Common myeloid progenitor, CD34-positive (primary cell): ENCODE results near the gene ZBTB8B.
"Not testable (repeated sequence)": the region's sequence is repeated elsewhere in the genome, so short reads cannot be mapped to it uniquely, and the experiment has no call there.

ENCODE experiments used
- CTCF ChIA-PET: fragments of 350-600 bp; sonication (Branson Sonifier 250); formaldehyde crosslinking; loops from one replicate; lab custom pipeline; 2021; ENCODE audit warnings: antibody characterized with exemption; lab: Charles Lee
- POLR2A ChIA-PET: fragments of 350-600 bp; sonication (Branson Sonifier 250); formaldehyde crosslinking; loops from one replicate; lab custom pipeline; 2021; ENCODE audit warnings: antibody characterized with exemption; lab: Charles Lee
- DNase-seq, 3 donors: peaks; one replicate each; pipeline versions ENCODE4 v3.0.0 to v3.0.0-alpha.2; 2013
- H3K27ac ChIP-seq, 2 experiments: 1 replicate in 1 of 2; 2 replicates in 1 of 2; pipeline ENCODE4 v1.7.0; 2013; ENCODE audit warnings: inconsistent platforms in 2 of 2, low read length in 2 of 2, mild to moderate bottlenecking in 2 of 2, low read depth in 1 of 2, moderate library complexity in 1 of 2; ENCODE audit not compliant: severe bottlenecking in 2 of 2, insufficient read depth in 1 of 2, poor library complexity in 1 of 2
- H3K27me3 ChIP-seq, 5 experiments: replicated peaks in 2 of 5; 1 replicate in 3 of 5; 2 replicates in 2 of 5; pipeline versions ENCODE4 v1.6.1 to v1.7.0; 2013; ENCODE audit warnings: low read length in 4 of 5, mild to moderate bottlenecking in 2 of 5, moderate library complexity in 2 of 5, inconsistent platforms in 1 of 5; ENCODE audit not compliant: insufficient read depth in 5 of 5, control insufficient read depth in 4 of 5
- H3K36me3 ChIP-seq, 4 experiments: 1 replicate in 2 of 4; 2 replicates in 2 of 4; pipeline versions ENCODE4 v1.6.1 to v1.7.0; 2013; ENCODE audit warnings: low read length in 3 of 4, control low read depth in 1 of 4, mild to moderate bottlenecking in 1 of 4; ENCODE audit not compliant: control insufficient read depth in 4 of 4, insufficient read depth in 4 of 4
- H3K4me1 ChIP-seq, 4 experiments: 1 replicate in 3 of 4; 2 replicates in 1 of 4; pipeline versions ENCODE4 v1.6.1 to v1.7.1; 2013; ENCODE audit warnings: low read length in 3 of 4, mild to moderate bottlenecking in 3 of 4, control low read depth in 1 of 4, inconsistent platforms in 1 of 4, moderate library complexity in 1 of 4; ENCODE audit not compliant: control insufficient read depth in 4 of 4, insufficient read depth in 4 of 4; ENCODE audit errors: control extremely low read depth in 1 of 4
- H3K4me3 ChIP-seq, 7 experiments: 1 replicate in 4 of 7; 2 replicates in 3 of 7; pipeline versions ENCODE4 v1.5.1 to v1.7.0; 2013; ENCODE audit warnings: mild to moderate bottlenecking in 7 of 7, low read length in 6 of 7, moderate library complexity in 6 of 7, inconsistent platforms in 2 of 7, low read depth in 2 of 7, control low read depth in 1 of 7; ENCODE audit not compliant: insufficient read depth in 4 of 7, control insufficient read depth in 1 of 7; ENCODE audit errors: extremely low read depth in 1 of 7
- H3K9me3 ChIP-seq, 5 experiments: 1 replicate in 4 of 5; 2 replicates in 1 of 5; pipeline versions ENCODE4 v1.6.1 to v1.7.1; 2013; ENCODE audit warnings: low read length in 4 of 5, mild to moderate bottlenecking in 2 of 5, inconsistent platforms in 1 of 5, low read depth in 1 of 5, moderate library complexity in 1 of 5; ENCODE audit not compliant: control insufficient read depth in 4 of 5, insufficient read depth in 2 of 5; ENCODE audit errors: control extremely low read depth in 1 of 5
- WGBS: methylation state at CpG from one replicate; pipeline ENCODE4 v1.1.5; 2013; ENCODE audit not compliant: insufficient coverage; 5-methylcytosine and 5-hydroxymethylcytosine counted together

The ZBTB8B gene

DNA sequence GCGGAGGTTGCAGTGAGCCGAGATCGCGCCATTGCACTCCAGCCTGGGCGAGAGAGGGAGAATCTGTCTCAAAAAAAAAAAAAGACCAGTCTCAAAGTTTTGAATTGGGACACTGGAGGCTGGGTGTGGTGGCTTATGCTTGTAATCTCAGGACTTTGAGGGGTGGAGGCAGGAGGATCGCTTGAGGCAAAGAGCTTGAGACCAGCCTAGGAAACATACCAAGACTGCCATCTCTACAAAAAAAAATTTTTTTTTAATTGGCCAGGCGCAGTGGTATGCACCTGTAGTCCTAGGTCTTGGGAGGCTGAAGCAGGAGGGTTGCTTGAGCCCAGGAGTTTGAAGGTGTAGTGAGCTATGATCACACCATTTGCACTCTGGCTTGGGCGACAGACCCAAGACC, 3.9 kb downstream of the ZBTB8B start:
- POLR2A ChIA-PET: no interaction called here

GRCh38 chr1:32470431-32470830, 5.6 kb downstream of the ZBTB8B start:
- Histone ChIP-seq H3K9me3 (no peaks in the 10 kb centered on the region), H3K27ac (no peak overlapping the region), H3K27me3 (peaks cover 5 to 32% (median 8%) of the 10 kb centered on the region in 5 experiments), H3K4me1 (peaks cover 0 to 2% (median under 1%) of the 10 kb centered on the region in 4 experiments), H3K4me3 (no peak overlapping the region), H3K36me3 (no peaks in the 10 kb centered on the region)
- DNase-seq: no peak
- WGBS: 95% methylated on average over 7 of the region's 11 CpGs
- ChIA-PET POLR2A (no interaction called here), CTCF (interaction anchor here (0.7 to 1.5 kb wide), 4 partner anchors 13 to 1246 kb away, joined by 3 to 4 read pairs (median 3); no protein-coding TSS in a partner anchor)

More for the DNA sequence above, 3.9 kb downstream of the ZBTB8B start:
- Histone ChIP-seq H3K36me3 (no peaks in the 10 kb centered on the region), H3K9me3 (no peaks in the 10 kb centered on the region), H3K27me3 (peaks cover 6 to 48% (median 18%) of the 10 kb centered on the region in 5 experiments), H3K27ac (no peak overlapping the region), H3K4me1 (peaks cover 0 to 16% (median 13%) of the 10 kb centered on the region in 4 experiments), H3K4me3 (no peak overlapping the region)
- DNase-seq: no peak
- CTCF ChIA-PET: interaction anchor here (0.7 to 1.2 kb wide), 2 partner anchors 55 to 149 kb away, joined by 3 to 4 read pairs; no protein-coding TSS in a partner anchor
- WGBS: 100% methylated on average over 1 of the region's 8 CpGs

GRCh38 chr1:32470991-32471694, 6.3 kb downstream of the ZBTB8B start:
- ChIA-PET POLR2A (no interaction called here), CTCF (interaction anchor here (1.4 to 1.5 kb wide), 2 partner anchors 13 to 23 kb away, joined by 3 to 4 read pairs; no protein-coding TSS in a partner anchor)
- H3K36me3 ChIP-seq: no peaks in the 10 kb centered on the region
- peaks cover 0 to 25% (median 6%) of the 10 kb centered on the region in 5 experiments for H3K27me3 ChIP-seq
- no peaks in the 10 kb centered on the region for H3K9me3 ChIP-seq
- 69% methylated on average over 14 of the region's 28 CpGs for WGBS
- no peak overlapping the region for H3K27ac ChIP-seq
- DNase-seq: peak; percentile 45 to 72 (median 68)
- H3K4me3 ChIP-seq: no peak overlapping the region
- no peaks in the 10 kb centered on the region for H3K4me1 ChIP-seq

DNA sequence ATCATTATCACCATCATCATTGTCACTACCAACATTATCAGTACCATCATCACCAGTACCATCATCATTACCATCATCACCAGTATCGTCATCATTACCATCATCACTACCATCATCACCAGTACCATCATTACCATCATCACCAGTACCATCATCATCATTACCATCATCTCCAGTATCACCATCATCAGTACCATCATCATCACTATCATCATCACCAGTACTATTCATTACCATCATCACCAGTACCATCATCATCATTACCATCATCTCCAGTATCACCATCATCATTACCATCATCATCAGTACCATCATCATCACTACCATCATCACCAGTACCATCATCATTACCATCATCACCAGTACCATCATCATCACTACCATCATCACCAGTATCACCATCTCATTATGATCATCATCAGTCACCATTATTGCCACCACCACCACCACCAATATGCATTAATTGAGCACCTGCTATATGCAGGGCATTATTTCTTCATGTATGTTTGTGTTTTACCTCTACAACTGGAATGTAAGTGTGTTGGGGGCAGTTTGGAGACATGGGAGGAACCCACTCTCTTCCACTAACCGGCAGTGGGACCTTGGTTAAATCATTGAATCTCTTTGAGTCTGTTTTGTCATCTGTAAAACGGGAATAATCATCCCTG, 7.0 kb downstream of the ZBTB8B start:
- no peak overlapping the region for H3K27ac ChIP-seq
- H3K36me3 ChIP-seq: no peaks in the 10 kb centered on the region
- 96% methylated on average over 2 of the region's 3 CpGs for WGBS
- H3K4me1 ChIP-seq: no peaks in the 10 kb centered on the region
- DNase-seq: no peak
- no peaks in the 10 kb centered on the region for H3K9me3 ChIP-seq
- H3K27me3 ChIP-seq: peaks cover 0 to 18% (median 1%) of the 10 kb centered on the region in 5 experiments
- ChIA-PET POLR2A (no interaction called here), CTCF (interaction anchor here (1.4 kb wide), 1 partner anchor 14 kb away, joined by 3 read pairs; no protein-coding TSS in a partner anchor)
- no peak overlapping the region for H3K4me3 ChIP-seq

GRCh38 chr1:32472966-32473365, 8.1 kb downstream of the ZBTB8B start:
- DNase-seq: not testable (repeated sequence)
- 93% methylated on average over 7 of the region's 11 CpGs for WGBS

DNA sequence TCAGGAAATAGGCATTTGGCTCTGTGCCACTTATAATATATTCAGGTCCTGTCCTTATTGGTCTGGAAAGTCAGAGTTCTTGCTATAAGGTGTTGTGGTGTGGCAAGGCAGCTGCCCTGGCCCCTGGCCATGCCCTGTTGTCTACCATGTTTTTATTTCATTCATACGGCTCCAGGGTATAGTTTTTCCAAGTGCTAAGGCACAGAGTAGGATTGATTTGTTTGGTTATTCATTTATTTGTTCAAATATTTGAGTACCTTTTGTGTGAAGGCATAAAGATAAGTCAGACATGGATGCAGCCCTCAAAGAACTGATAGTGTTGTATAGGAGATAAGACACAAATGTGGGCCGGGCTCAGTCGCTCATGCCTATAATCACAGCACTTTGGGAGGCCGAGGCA, 10.1 kb downstream of the ZBTB8B start:
- Histone ChIP-seq H3K4me1 (no peaks in the 10 kb centered on the region), H3K9me3 (no peaks in the 10 kb centered on the region), H3K27ac (no peak overlapping the region), H3K27me3 (peaks cover 0 to 17% (median 0%) of the 10 kb centered on the region in 5 experiments), H3K4me3 (no peak overlapping the region), H3K36me3 (no peaks in the 10 kb centered on the region)
- WGBS: 97% methylated on average over 3 of the region's 4 CpGs
- DNase-seq: no peak
- ChIA-PET POLR2A (no interaction called here), CTCF (no interaction called here)

More at GRCh38 chr1:32472966-32473365, 8.1 kb downstream of the ZBTB8B start:
- H3K27ac ChIP-seq, H3K9me3 ChIP-seq, H3K4me3 ChIP-seq, H3K4me1 ChIP-seq, H3K36me3 ChIP-seq: not testable (repeated sequence)
- ChIA-PET CTCF (interaction anchor here (1.4 kb wide), 1 partner anchor 25 kb away, joined by 4 read pairs; no protein-coding TSS in a partner anchor), POLR2A (interaction anchor here (0.6 kb wide), 1 partner anchor 166 kb away, joined by 4 read pairs; no protein-coding TSS in a partner anchor)
- peaks cover 0 to 17% (median 0%) of the 10 kb centered on the region in 5 experiments for H3K27me3 ChIP-seq
